ENCODE results near the gene KRTCAP3.

KRTCAP3 gene

DNA sequence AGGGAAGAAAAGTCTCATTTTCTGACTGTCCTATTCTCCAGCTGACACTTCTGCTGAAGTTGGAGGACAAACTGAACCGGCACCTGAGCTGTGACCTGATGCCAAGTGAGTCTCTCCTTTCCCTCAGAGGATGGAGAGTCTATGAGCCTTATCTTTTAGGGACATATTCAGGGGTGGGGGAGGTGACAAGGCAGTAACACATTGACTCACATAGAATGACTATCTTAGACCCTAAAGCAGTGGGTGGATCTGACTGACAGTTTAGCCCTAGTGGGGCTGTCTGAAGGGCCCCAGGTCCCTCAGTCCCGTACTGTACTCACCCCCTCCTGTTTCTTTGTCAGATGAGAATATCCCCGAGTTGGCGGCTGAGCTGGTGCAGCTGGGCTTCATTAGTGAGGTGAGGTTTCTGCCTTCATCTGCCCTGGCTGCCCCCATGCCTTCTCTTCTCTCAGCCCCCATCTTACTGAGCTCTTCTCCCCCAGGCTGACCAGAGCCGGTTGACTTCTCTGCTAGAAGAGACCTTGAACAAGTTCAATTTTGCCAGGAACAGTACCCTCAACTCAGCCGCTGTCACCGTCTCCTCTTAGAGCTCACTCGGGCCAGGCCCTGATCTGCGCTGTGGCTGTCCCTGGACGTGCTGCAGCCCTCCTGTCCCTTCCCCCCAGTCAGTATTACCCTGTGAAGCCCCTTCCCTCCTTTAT lies 805 bp upstream of the KRTCAP3 start:
- DNase-seq (ENCODE audit: low read depth in 2 of 2) = no peak

GRCh38 chr2:27442920-27443282 lies 720 bp downstream of the KRTCAP3 start:
- no peak for DNase-seq (ENCODE audit: low read depth in 2 of 2)

DNA sequence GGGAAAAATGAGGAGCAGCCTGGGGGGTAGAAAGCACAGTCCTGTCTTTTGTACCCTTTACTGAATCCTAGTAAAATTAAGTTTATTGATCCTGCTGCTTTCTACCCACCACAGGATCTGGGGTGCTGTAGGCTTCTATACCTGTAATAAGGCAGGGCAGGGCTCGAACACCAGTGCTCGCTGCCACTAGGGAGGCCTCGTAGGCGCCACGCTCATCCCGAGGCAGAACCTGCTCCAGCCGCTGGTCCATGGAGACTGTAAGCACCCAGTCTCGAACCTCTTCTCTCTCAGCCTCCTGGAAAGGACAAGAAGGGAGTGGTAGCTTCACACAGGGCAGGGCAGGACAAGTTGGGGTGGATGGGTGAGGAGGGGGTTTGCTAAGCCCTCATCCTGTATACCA lies 3.0 kb downstream of the KRTCAP3 start:
- DNase-seq (ENCODE audit: low read depth in 2 of 2) = no peak

GRCh38 chr2:27445615-27446014 lies 3.4 kb downstream of the KRTCAP3 start:
- DNase-seq (ENCODE audit: low read depth in 2 of 2) = no peak

GRCh38 chr2:27446057-27446456 lies 3.9 kb downstream of the KRTCAP3 start:
- DNase-seq (ENCODE audit: low read depth in 2 of 2) = no peak

- no peak for DNase-seq (ENCODE audit: low read depth in 2 of 2)
Observed at GRCh38 chr2:27448381-27448780, 6.2 kb downstream of the KRTCAP3 start.

DNA sequence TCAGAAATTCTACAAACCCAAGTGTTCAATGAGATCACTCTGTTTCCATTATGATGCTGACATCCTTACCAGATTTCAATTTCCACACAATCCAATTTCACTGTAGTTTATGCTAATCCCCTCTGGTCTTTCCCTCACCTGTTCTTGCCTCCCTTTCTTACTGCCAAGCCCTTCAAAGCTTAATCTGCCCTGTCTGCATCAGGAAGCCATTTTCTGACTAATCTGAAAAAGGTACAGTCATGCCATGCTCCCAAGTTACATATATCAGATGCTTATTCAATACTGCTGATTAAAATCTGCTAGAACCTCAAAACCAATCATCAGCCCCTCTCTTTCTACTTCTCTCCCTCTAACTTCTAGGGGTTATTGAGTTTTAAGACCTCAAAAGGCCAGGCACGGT lies 8.9 kb downstream of the KRTCAP3 start:
- no peak for DNase-seq (ENCODE audit: low read depth in 2 of 2)

DNA sequence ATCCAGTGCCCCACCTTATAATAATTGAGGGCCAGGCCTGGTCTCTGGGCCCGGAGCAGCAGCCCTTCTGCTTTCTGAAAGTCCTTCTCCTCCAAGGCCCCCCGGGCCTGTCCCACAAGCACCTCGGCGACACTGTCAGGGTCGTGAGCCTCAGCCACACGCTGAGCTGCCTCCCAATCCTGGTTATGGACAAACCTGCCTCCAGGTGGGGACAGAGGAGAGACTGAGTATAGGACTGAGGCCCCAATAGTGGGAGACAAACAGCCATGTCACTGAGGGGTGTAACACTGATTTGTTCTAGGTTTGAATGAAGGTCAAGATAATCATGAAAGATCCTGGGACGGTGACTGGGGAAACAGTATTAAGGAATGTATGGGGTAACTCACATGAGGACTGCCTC lies 11.8 kb downstream of the KRTCAP3 start:
- DNase-seq (ENCODE audit: low read depth in 2 of 2) = no peak

- no peak for DNase-seq (ENCODE audit: low read depth in 2 of 2)
Observed at GRCh38 chr2:27461118-27461517, 18.9 kb downstream of the KRTCAP3 start.

DNA sequence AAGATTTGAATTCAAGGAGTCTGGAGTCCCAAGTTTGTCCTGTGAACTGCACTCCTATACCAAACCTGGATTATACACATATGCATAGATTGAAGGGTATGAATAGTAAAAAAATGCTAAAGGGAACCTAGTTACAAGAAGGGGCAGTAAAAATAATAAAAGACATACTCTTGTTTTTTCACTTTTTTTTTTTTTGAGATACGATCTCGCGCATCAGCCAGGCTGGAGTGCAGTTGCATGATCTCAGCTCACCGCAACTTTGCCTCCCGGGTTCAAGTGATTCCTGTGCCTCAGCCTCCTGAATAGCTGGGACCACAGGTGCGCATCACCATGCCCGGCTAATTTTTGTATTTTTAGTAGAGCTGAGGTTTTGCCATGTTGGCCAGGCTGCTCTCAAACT lies 22.3 kb downstream of the KRTCAP3 start:
- DNase-seq (ENCODE audit: low read depth in 2 of 2) = no peak

- no peak for DNase-seq (ENCODE audit: low read depth in 2 of 2)
Observed at GRCh38 chr2:27471961-27472360, 29.8 kb downstream of the KRTCAP3 start.

DNA sequence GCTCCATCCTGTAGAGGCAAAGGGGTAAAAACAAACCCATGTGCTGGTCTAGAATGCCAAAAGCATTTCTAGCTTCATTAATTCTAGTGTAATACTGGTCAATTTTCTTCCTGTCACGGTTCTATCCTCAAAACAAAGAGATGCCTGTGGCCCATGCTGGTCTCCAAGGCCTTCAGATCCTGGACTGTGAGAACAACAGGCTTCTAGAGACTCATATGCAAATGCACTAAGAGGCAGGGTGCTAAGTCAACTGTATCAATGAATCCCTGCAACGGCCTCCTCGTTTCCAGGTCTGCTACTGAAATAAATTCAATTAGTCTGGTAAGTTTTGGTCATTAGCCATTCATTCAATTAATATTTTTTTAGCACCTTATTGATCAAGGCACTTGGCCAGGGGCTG lies 43.3 kb downstream of the KRTCAP3 start:
- DNase-seq (ENCODE audit: low read depth in 2 of 2) = no peak

GRCh38 chr2:27489118-27489497 lies 46.9 kb downstream of the KRTCAP3 start:
- DNase-seq (ENCODE audit: low read depth in 2 of 2) = no peak

- peak; percentile 98 to 99 for DNase-seq (ENCODE audit: low read depth in 2 of 2)
Observed at GRCh38 chr2:27489498-27490397, 47.6 kb downstream of the KRTCAP3 start, which contains the start of gene IFT172. IFT172 (minus strand) TSS chr2:27489743; CDS start chr2:27489653, 90 bp downstream.

DNA sequence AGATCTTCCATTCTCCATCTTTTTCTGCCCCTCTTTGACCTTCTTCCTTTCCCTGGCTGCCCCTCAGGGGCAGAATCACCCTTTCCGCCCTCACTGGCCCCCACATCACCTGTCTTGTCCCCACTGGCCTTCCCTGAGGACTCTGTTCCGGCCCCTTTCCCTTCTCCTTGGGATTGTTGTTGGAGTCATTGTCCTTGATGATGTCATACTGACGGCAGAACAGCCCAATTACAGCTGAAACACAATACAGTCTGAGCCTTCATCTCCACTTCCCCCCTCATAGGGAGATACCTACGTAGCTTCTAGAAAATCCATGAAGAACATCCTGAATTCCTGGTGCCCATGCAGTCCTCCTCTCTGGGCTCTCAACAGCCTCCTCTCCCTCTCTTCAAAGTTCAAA lies 50.4 kb downstream of the KRTCAP3 start:
- DNase-seq (ENCODE audit: low read depth in 2 of 2) = no peak

DNA sequence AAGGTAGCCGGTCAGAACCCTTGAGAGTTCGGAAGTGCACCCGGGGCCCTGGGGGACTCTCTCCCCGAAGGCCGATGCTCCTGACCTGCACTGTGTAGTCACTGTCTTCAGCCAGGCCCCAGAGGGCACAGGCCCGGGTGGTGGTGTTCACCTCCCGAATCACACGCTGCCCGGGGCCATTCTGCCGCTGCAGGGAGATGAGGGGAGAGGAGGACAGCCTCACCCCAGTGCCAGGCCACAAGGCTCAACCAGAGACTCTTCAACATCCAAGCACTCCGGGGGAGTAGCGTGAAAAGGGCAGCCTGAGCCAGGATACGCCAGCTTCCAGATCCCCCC lies 51.7 kb downstream of the KRTCAP3 start:
- no peak for DNase-seq (ENCODE audit: low read depth in 2 of 2)

Data from activated CD4-positive, alpha-beta T cell treated with anti-CD3 and anti-CD28 coated beads for 24 hours (primary cell).